CD4-positive, alpha-beta T cell treated with Interleukin-6 at 100 ng/mL for 8 hours (primary cell): Measurements from ENCODE around the gene TAGAP.

ENCODE experiments used
- DNase-seq: peaks from one replicate; pipeline ENCODE4 v3.0.0-alpha.2; 2020; ENCODE audit warnings: mixed read lengths, low spot score

Gene TAGAP

GRCh38 chr6:159071843-159072769 is 27.3 kb upstream of the TAGAP start:
- no peak for DNase-seq

GRCh38 chr6:159068904-159069578 is 24.2 kb upstream of the TAGAP start:
- no peak for DNase-seq

- no peak for DNase-seq
These were observed 22.5 kb upstream of the TAGAP start for GRCh38 chr6:159067334-159067733.

- no peak for DNase-seq
These were observed 21.7 kb upstream of the TAGAP start for GRCh38 chr6:159066483-159066882.

DNA sequence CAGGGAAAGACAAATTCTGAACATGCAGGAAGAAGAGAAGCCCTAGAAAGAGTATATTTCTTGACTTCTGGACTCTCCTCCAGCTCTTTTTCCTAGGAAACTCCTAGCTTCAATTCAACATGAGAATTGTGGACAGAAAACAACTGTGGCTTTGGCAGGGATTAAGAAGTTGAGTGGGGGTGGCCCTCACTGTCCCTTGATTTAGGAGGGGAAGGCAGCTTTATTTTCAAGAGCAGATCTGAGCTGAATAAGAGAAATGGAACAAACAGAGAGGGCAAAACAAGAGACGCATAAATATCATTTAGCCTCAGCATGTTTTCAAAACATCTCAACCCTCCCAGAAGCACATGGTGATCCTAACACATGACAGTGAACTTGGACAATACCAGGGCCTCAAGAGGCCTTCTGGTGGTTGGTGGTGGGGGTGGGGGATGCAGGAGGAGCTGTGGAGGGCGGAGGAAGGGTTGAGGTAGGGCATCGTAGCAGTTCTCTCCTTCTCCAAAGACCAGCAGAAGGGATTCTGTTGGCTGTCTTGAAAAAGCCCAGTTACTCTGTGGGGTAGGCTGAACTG is 21.1 kb upstream of the TAGAP start:
- DNase-seq = no peak

- no peak for DNase-seq
These were observed 20.3 kb upstream of the TAGAP start for GRCh38 chr6:159065091-159065490.

GRCh38 chr6:159064477-159064876 is 19.7 kb upstream of the TAGAP start:
- peak; percentile 27 for DNase-seq

DNA sequence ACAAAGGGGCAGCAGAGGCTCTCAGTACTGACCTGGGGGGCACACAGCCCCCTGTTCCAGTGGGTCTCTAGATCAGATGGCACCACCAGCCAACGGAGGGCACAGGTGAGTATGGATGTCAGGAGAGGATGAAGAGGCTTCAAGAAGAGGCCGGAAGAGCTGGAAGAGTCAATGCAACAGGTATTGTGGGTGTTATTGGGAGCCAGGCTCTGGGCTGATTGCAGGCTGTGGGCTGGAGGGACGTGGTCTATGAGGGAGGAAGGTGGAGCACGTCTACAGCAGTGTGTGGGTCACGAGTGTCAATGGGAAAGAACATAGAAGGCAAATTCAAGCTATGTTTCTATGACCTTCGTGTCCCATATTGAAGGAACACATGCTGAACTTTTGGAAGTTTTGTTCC is 18.8 kb upstream of the TAGAP start:
- no peak for DNase-seq

GRCh38 chr6:159062976-159063375 is 18.2 kb upstream of the TAGAP start:
- DNase-seq = no peak

DNA sequence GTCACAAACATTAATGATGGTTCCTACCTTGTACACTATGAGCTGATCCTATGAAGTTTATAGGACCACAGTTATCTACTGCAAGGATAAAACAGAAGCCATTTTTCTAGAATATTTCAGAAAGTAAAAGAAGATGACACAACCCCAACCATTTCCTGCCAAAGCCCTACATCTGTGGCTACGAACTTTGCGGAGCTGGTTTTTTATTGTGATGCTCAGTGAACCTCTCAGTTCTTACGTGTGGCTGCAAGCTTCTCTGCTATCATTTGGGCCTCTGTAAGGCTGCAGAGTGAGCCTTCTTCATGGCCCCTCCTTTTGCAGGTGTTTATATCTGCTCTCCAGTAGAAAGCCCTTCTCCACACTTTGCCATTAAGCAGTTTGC is 17.8 kb upstream of the TAGAP start:
- DNase-seq = peak; percentile 82

GRCh38 chr6:159061805-159062563 is 17.2 kb upstream of the TAGAP start:
- peak; percentile 70 for DNase-seq

DNA sequence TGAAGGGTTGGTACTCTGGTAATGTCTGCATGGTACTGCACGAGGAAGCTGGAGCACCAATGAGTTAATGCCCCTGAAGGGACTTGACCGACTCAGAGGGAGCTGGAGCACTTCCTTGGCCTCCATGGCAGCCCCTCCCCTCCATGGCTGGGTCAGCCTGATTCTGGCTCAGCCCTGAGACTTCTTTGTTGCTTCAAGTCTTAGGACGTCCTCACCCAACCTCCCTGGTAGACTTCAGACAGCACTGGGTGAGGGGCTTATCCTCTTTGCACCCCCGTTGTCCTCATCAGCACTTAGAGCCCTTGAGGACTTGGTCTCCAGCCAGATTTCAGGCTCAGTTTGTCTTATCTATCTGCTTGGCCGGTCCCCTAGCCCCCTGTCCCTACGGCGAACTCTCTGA is 16.4 kb upstream of the TAGAP start:
- no peak for DNase-seq

DNA sequence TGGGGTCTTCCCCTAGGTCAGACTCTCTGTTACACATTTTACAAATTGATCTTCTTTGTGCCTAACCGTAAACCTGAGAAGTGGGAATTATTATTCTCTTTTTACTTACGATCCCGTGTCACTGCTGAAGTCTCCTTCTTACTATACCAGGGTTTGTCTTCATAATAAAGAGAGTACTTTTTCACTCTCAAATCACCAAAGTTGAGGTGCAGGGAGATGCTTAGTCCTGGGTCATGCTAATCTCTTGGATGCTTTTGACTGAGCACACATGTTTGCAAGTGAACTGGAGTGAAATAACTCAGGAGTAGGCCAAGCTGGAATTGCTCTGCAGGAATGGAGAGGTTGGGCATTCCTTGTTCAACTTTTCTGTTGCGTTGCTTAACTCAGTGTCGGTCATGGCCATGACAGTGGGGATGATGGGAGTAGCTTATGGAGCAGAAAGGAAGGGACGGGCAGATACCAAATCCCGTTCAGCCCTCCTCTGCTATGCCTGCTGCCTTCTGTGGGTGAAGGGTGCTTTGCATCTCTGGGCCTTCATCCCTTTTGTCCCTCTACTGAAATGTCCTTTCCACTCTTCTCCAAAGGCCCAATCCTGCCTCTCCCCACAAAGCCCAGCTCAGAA is 15.2 kb upstream of the TAGAP start:
- no peak for DNase-seq

DNA sequence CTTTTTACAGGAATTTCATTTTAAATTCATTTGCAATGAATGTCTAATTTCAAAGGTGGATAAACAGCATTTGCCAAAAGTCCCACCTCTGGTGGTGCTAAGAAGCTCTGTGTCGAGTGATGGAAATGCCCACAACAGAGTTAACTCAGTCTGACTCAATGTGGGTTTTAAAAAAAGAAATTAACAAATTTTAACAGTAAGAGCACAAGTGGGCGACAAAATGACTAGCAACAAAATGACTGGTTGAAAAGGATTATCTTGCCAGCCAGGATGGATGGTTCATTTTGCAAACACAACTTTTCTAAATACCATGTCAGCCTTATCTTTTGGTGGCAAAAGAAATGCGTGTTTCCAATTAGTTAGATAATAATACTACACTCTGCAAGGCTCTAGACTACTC is 14.3 kb upstream of the TAGAP start:
- no peak for DNase-seq

GRCh38 chr6:159056899-159057298 is 12.1 kb upstream of the TAGAP start:
- no peak for DNase-seq

GRCh38 chr6:159056432-159056831 is 11.6 kb upstream of the TAGAP start:
- DNase-seq = no peak

DNA sequence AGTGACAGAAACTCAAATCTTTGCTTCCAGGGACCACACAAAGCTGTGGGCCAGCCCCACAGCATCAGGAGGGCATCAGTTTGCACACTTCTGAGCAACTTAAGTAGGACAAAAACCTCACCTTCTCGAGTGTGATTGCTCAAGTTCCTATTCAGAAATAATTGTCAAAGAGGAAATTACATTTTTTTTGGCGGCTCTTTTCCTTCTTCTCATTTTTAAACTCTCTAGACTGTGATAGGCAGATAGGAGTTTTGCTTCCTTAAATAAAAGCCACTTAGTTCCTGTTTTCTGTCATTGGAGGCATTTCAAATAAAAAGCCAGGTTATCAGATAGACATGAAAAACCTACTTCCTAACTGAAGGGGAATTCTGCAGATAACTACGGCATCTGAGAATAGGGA is 11.2 kb upstream of the TAGAP start:
- no peak for DNase-seq

- DNase-seq = no peak
These were observed 9.1 kb upstream of the TAGAP start for GRCh38 chr6:159053781-159054398.

GRCh38 chr6:159052720-159053119 is 7.9 kb upstream of the TAGAP start:
- no peak for DNase-seq

DNA sequence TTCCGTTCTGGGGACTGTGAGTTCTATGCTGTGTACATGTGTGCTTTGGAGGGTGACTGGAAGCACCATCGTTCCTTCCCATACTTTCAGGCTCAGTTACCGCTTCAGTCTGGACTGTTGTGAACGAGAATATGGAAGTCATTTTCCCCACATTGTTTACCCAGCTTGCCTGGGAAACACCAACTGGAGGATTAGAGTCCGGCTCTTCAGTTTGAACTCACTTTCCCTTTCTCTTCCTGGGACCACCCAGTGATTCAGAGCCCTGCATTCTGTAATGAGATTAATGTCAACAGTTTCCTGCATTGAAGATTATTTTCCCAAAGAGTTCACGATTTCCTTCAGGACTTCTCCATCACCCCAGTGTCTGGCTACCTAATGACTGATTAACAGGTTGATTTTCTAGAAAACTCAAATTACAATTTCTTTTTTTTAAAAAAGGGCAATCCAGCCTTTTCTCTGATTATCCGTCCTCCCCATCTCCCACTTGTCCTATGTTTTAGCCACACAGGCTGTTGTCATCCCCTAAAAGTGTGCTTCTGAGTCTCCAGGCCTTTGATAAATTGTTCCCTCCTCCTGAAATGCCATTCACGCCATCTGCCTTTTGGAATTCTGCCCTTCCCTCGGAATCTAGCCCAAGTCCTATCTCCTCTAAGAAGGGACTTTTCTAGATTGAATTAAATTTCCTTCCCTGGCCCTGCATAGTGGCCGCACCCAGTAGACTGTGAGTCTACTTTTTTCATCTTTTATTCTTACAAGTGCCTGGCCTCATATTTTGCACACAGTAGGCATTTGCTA is 3.3 kb upstream of the TAGAP start:
- no peak for DNase-seq

- DNase-seq = no peak
These were observed 1.0 kb upstream of the TAGAP start for GRCh38 chr6:159045801-159046200.
